ENCODE measurements around the gene LRRK1.
"Not testable (repeated sequence)": the region's sequence is repeated elsewhere in the genome, so short reads cannot be mapped to it uniquely, and the experiment has no call there.

Gene LRRK1

DNA sequence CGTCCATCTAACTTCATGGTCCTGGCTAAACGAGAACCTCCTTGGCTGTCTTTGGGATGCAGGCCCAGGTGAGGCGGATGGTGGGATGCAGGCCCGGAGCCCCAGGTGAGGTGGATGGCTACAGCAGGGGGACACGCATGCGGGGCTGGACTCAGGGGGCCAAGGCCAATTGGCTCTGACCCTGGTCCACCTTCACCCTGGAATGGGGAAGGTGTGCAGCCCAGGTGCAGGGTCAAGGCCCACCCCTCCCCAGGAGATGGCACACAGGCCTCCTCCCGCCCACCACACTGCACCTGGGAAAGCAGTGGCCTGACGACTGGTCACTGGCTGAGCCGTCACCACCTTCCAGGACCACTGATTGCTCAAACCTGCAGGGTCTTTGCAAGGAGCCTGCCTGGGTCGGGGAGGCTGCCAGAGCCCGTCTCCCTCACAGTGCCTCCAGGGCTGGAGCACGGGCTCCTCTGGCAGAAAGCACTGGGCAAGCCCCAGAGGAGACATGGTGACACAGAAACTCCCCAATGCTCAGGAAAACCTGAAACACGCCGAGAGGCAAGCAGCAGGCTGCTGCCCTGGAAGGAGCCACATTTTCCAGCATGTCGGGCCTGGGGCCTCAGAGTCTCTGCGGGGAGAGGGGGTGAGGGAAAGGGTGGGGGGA lies 159.6 kb downstream of the LRRK1 start:
- no peak for DNase-seq

DNA sequence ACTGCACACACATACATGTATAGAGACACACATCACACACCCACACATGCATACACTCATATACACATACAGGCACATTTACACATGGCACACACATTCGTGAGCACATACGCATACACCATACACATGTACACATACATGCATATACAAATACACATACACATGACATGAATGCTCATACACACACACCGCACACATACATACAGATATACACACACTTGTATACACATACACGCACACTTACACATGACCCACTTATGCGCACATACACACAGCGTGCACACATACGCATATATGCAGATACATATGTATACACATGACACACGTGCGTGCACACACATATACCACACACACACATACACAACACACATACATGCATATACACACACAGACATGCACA lies 162.7 kb downstream of the LRRK1 start:
- DNase-seq = no peak

DNA sequence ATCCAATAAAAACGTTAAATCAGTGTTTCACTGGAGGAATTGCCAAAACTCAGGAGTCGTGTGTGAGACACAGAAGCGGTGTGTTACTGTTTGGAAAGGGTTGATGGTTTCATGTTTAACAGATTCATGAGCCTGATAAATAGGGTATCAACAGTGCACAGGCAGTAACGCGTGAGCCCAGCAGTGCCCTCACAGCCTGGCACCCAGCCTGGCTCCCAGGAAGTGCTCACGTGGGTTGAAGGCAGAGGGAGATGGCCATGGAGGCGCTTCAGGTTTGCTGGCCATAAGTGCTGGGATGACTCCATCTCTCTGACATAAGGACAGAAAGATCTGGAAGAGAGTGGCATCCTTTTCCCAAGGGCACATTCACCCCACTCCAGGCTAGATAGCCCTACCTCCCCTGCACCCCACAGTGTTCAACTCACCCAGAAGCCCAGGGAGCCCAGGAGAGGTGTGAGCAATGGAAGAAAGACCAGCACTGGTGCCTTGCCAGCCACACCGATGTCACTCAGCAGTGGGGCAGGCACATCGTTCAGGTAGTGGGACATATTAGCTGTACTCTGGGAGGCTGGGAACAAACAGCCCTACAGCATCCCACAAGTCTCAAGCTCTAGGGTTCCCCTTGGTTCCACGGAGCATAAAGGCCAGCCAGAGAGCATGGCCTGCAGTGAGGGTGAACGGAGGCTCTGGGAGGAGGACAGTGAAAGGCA lies 164.3 kb downstream of the LRRK1 start:
- DNase-seq = no peak

DNA sequence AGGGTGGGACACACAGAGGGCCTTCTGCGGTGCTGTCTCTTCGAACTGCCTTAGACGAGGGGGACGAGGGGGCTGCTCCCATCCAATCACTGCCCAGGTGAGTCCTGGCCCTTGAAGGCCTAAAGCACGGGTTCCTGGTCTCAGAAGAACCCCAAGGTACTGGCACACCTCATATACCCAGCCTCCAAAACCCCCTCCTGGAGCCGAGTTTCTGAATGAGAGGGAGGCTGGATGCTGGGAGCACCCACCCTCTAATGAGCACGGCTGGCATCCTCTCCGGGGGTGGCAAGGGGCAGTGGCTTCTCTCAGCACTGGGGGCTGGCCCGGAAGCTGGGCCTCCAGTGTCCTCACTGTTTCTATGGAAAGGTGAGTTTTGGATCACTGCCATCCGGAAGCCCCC lies 165.6 kb downstream of the LRRK1 start:
- no peak for DNase-seq

DNA sequence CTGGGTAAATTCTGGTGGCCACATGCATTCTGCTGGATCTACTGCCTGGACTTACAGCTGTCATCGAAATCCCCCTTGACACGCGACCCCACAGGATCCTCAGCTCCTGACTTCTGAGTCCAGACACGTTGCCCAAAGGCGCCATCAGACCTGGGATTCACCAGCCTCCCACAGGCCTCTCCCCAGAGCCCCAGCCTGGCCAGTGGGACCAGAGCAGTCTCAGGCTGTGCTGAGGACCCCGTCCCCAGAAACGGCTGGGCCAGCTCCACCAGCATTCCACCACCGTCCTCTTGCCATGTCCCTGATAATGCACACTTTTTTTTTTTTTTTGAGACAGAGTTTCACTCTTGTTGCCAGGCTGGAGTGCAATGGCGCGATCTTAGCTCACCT lies 166.1 kb downstream of the LRRK1 start:
- DNase-seq = no peak

DNA sequence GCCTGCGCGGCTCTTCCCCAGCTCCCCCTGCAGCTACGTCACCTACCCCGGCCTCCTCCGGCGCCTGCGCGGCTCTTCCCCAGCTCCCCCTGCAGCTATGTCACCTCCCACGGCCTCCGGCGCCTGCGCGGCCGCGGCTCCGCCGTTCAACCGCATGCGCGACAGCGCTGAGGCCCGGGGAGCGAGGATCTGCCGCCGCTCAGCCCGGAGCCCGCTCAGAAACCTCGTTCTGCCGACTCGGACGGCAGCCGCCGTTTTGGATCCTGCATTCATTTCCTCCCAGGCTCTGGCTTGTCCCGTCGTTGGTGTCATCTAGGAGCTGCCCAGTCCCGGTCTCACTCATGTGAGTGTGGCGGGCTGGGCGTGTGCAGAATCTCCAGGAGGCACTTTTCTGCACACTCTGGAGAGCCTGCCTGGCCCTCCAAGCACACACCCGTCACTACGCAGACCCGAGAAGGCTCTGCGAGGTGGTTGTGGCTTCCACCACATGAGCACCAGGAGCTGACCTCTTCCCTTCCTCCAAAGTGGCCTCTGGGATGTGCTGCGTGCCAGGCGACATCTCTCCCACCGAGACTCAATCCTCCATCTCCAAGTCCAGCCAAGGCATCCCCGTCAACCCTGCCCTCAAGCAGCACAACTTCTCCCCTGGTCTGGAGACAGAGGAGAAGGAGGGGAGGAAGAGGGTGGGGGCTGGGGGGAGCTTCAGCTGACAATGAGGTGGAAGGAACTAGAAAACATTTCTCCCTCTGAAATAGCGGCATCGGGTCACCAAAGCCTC lies 167.4 kb downstream of the LRRK1 start:
- DNase-seq = no peak

DNA sequence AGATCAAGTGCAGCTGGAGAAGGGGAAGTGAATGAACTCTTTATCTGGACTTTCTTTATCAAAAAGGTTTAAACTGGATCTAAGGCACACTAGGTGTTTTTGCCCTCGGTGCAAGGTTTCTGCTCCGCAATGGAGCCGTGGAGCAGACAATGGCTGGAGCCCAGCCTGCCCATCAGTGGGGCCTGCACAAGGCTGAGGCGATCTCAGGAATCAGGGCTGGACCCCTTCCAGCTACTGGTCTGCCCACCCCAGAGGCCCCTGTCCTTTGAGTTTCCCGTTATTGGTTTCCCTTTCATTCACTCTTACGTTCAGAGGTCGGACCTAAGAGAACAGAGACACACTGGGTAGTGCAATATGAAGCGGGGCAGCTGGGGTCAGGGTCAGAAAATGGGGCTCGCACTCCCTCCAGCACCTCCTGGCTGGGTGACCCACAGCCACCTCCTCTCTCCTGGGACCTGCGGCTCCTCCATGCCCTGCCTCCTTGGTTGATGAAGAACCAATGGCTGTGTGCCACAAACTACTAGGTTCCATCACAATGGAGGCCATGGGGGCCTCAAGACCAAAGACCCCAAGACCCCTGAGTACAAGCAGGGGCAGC lies 168.1 kb downstream of the LRRK1 start:
- no peak for DNase-seq

DNA sequence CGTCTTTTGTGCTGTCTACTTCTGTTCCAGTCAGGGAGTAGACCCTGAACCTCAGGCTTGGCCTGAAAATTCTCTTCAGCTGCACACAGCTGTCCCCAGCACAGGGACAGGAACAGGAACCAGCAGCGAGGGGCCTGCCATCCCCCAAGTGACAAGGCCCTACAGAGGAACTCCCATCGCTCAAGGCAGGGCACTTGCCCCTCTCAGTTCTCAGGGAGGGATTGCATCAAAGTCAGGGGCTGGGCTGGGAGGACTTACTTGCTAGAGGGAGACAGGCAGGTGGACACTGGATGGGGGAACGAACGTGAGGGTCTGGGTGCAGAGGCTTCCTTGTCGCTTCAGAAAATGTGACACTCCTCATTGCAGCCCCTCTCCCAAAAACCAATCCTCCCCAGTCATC lies 169.1 kb downstream of the LRRK1 start:
- DNase-seq = no peak

DNA sequence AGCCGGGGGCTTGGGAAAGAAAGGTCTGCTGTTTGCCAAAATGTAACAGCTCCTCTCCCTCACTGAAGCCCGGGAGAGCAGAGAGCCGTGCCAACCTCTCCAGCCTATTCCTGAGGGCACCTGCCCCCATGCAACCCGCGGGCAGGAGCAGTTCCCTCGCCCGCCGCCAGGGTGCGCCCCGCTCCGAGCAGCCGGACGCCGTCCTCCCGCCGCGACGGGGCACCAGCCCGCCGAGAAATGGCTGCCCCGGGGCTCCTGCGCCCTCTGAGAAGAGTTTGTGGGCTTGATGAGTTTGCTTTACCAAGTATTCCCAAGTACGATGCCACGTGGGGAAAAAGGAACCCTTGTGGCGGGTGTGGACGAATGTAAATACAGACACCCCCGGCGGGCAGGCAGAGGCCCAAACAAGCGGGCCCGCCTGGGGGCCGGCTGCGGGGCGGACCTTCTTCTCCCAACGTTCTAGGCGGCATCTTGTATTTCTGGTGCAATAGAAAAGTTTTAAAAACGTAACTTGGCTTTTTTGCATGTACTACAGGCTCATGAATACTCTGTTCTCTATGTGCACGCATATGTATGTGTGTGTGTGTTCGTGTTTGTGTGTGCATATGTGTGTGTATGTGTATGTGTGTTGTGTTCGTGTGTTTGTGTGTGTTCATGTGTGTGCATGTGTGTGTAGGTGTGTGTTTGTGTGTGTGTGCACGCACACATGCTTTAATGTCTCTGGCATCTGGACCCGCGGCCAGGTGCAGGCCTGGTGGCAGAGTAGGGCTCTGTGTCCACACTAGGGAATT lies 169.8 kb downstream of the LRRK1 start:
- DNase-seq = peak; percentile 46

DNA sequence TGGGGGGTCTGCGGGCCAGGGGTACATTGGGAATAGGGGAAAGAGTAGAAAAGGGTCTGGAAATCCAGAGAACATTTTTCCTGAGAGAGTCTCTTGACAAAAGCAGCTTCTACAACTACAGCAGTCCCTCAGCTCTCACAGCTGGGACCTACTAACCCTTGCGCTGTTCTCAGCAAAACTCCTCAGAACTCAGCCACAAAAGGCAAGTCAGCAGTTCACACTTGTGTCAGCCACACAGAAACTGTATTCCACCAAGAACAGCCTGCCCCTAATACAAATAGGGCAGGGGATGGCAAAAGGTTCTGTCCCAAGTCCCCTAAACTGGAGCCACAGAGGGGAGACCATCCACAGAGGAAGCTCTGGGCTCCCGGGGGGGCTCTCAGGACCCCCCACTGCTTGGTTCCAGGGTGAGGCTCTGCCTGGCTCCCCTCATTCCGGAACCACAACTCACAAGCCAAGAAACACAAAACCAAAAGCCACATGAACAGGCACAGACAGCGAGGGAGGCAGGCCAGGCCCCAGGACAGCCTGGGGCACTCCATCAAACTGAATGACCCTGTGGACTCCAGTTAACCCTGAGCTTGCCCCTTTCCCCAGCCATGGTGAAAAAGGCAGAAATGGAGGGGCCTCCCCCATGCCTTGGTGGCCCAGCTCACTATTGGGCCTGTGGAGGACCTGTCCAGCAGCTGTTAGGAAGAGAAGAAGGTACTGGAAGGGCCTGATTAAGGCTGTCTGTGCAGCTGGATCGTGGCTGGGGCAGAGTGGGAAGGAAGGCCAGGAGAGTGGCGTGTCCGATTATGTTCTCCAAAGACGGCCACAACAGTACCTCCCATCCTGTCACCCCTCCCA lies 170.6 kb downstream of the LRRK1 start:
- DNase-seq = no peak

DNA sequence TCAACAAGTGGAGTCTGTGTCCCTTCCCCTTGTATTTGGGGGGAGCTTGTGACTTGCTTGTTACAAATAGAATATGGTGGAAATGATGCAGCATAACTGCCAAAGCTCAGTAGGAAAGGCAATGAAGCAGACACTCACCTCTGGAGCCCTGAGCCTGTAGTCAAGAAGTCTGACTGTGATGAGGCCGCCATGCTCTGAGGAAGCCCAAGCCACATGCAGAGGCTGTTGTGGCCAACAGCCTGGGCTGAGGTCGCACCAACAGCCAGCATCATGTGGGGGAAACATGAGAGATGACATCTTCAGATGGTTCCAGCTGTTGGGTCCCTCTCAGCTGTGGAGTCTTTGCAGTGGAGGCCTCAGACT lies 171.3 kb downstream of the LRRK1 start:
- no peak for DNase-seq

DNA sequence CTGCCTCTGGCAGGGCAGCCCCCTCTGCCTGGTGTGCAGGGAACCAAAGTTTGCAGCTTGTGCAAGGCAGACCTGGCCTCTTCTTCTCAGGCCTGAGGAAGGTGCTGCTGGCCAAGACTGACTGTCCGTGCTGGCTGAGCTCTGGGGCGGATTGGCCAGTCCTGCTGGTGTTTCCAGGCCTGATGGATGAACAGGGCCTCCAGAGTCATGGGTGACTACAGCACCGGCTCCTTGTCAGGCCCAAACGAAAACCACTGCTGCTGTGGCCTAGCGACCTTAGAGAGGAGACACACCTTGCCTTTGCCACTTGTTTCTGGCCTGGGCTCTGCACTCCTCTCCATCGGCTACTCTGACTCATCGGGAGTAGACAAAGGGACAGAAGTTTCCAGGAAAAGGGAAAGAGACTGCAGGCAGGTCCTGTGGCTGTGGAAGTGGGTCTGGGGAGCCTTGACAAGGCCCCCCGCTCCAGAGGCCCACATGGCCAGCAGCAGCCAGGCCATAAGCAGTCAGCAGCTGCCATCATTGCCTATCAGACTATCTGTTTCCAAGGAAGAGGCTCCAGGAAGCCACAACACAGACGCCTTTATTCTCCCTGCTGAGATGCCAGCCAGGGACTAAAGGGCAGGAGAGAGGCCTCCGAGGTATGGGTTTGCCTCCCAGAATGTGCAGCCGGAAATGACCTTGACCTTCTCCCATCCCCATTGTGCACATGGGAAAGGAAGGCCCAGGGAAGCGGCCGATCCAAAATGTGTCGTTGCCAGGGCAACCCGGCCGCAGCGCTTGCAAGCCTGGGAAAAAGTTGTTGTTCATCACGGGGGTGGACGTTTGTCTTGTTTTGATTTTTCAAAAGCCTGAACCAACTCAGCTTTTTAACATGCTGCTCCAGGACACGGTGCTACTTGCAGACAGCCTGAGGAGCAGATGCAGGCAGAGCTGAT lies 172.2 kb downstream of the LRRK1 start:
- DNase-seq = peak; percentile 51

DNA sequence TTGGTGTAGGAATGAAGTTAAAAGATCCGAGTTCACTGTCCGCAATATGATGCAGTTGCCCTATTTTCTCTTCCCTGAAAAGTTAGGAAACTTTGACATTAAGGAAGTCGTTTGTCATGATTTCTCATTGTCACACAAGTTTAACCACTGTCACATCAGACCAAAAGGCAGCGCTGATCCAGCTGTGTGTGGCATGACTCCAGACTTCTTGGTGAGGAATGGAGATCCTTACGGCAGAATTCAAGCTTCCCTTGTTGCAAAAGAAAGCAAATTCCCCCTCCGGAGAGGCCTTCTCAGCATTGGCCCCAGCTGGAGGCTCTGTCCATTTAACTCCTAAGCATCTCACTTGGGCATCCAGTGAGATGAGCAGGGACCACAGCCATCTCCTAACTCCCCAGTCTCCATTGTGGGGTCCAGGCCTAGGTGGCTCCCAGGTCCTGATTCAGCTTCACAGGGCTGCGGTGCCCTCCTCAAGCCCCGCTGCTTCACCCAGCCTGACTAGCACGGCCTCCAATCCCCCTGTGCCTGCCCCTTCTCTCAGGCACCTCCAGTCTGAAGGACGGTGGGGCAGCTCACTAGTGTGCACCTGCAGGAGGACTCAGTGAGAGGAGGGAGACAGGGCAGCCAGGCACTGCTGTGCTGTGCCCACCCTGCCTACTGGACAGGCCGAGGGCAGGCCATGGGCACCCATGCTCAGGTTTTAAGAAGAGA lies 173.2 kb downstream of the LRRK1 start:
- no peak for DNase-seq

DNA sequence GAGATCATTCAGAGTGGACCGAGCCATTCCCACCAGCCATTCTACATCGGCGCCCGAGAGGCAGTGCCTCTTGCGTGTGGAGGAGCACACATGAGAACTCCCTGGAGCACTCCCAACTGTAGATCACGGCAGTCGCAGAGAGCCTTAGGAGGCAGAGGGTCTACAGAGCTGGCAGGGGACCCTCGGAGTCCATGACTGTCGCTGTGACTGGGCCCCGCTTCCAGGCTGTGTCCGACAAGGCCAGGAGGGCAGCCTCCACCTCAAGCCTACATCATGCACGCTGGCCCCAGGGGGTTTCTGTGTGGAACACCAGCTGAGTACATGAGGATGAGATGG lies 173.7 kb downstream of the LRRK1 start:
- no peak for DNase-seq

DNA sequence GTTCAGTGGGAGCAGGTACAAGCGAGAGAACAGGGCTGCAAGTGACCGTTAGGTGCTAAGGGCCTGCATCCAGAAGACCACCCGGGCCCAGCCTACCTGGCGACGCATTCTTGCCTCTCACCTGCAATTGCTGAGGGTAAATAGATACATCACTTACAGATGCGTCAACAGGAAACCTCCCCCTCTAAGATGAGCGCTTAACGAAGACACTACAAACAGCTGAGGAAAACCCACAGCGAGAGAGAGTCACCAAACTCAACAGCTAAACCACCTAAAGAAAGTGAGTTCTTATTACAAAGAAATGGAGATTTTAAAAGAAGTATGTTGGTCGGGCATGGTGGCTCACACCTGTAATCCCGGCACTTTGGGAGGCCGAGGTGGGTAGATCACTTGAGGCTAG lies 174.8 kb downstream of the LRRK1 start:
- DNase-seq = no peak

DNA sequence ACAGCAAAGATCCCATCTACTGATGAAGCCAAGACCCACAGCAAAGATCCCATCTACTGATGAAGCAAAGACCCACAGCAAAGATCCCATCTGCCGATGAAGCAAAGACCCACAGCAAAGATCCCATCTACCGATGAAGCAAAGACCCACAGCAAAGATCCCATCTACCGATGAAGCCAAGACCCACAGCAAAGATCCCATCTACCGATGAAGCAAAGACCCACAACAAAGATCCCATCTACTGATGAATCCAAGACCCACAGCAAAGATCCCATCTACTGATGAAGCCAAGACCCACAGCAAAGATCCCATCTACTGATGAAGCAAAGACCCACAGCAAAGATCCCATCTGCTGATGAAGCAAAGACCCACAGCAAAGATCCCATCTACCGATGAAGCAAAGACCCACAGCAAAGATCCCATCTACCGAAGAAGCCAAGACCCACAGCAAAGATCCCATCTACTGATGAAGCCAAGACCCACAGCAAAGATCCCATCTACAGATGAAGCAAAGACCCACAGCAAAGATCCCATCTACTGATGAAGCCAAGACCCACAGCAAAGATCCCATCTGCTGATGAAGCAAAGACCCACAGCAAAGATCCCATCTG lies 176.7 kb downstream of the LRRK1 start:
- DNase-seq = not testable (repeated sequence)

DNA sequence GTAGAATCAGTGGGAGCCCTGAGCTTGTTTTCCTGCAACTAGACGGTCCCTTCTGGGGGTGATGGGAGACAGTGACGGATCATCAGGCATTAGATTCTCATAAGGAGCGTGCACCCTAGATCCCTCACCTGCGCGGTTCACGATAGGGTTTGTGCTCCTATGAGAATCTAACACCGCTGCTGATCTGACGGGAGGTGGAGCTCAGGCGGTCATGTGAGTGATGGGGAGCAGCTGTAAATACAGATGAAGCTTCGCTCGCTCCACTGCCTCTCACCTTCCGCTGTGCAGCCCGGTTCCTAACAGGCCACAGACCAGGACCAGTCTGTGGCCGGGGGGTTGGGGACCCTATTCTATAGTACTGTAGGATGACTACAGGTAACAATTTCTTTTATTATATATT lies 178.0 kb downstream of the LRRK1 start:
- no peak for DNase-seq

DNA sequence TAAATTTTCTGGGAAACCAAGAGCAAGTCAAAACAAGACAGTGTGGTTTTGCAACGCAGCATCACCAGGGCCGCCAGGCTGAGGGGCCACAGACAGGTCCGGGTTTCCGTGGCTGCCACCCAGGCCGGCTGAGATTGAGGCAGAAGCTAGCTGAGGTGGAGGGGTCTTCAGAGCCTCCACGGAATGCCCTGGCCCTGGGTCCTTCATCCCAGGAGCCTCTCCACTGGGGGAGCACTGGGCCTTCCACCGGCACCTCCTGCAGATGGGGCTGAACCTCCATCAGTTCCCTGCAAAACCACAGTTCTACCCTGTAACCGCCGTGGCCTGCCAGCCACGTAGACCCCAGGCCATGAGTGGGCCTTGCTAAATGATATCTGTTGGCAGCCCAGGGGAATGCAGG lies 180.0 kb downstream of the LRRK1 start:
- no peak for DNase-seq

DNA sequence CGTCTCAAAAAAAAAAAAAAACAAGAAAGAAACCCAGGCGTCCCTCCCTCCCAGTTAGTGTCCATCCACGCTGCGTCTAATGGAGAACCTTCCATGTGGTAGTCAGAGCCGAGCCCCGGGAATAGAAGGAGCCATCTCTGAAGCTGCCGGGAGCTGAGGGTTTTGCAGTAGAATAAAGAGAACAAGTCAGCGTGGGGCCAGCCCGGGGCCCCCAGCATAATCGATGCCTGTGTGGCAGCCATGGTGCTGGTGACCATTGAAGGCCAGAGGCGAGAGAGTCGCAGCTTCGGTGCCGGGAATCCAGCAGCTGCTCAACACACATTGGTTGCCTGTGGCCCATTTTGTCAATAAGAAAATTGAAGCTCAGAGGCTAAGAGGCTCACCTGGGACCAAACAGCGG lies 181.0 kb downstream of the LRRK1 start:
- no peak for DNase-seq

All from fibroblast of skin of right quadriceps (primary cell).